Measurements from ENCODE around the gene MDFI.

MDFI gene

GRCh38 chr6:41688256-41688965 lies 50.1 kb downstream of the MDFI start:
- no peak for DNase-seq (ENCODE audit: low read depth)

- peak; percentile 69 for DNase-seq (ENCODE audit: low read depth)
These were observed 51.1 kb downstream of the MDFI start for GRCh38 chr6:41689171-41690008.

DNA sequence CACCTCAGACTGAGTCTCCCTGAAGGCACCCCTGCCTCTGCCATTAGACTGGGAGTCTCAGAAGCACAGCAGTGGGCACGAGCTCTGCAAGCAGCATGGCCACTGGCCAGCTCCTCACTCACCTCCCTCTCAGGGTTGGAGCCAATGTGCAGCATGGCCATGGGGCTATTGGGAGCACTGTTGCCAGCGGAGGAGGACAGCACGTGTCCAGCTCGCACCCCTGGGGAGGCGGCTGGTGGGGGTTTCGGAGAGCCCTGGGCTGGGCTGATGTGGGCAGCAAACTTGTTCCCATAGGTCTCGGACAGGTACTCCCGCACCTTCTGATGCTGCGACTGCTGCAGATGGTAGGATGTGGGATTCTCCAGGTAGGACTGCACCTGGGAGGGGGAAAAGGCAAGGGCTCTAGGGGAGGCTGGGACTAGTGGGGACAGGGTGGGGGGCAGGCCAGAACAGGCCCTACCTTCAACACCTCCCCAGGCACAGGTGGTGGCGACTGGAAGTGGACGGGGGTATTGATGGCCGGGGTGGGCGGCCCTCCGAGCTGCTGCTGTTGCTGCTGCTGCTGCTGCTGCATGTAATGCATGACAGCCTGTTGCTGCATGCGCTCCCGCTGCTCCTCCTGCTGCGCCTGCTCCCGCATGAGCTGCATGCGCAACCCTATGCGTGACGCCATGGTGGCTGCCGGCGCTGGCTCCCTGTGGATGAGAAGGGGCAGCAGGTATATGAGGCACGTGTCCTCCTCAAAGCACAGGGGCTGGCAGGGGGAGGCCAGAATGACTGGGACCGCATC lies 52.5 kb downstream of the MDFI start:
- no peak for DNase-seq (ENCODE audit: low read depth)

- no peak for DNase-seq (ENCODE audit: low read depth)
These were observed 53.3 kb downstream of the MDFI start for GRCh38 chr6:41691426-41692079.

DNA sequence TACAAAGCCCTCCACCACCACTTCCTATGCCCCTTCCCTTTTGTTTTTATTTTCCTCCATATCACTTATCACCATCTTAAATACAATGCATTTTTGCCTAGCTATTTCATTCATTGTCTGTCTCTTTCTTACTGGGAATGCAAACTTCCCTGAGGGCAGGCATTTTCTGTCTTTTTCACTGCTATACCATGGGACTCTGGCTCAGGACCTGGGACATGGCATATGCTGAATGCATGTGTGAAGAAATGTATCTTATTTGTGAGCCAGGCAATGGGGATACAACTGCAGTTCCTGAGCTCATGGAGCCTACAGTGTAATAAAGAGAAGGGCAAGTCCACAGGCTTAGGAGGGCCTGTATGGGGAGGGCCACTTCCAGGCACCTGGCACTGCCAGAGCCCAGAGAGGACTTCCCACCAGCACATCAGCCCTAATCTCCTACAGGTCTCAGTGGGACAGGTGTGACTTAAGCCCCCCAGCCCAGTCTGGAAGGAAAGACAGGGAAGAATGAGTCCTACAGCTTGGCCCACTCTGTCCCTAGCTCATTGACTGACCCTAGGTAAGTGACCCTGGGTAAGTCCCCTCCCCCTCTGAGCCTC lies 53.9 kb downstream of the MDFI start:
- no peak for DNase-seq (ENCODE audit: low read depth)

DNA sequence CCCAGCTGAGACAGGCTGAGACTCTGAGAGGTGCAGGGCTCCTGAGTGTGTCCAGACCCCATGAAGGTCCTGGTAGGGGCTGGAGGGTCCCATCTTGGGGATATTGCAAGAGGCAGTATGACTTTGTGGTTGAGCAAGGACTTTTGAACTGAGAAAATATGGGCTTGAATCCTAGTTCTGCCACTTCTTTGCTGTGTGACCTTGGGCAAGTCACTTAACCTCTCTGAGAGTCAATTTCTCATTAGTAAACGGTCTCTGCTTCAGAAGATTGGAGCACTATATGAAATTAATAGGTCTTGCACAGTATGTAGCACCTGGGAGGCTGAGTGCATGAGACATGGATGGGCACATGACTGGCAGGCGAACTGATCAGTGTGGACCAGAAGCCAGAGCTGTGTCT lies 54.5 kb downstream of the MDFI start:
- no peak for DNase-seq (ENCODE audit: low read depth)

GRCh38 chr6:41693281-41694240 lies 55.3 kb downstream of the MDFI start:
- no peak for DNase-seq (ENCODE audit: low read depth)

DNA sequence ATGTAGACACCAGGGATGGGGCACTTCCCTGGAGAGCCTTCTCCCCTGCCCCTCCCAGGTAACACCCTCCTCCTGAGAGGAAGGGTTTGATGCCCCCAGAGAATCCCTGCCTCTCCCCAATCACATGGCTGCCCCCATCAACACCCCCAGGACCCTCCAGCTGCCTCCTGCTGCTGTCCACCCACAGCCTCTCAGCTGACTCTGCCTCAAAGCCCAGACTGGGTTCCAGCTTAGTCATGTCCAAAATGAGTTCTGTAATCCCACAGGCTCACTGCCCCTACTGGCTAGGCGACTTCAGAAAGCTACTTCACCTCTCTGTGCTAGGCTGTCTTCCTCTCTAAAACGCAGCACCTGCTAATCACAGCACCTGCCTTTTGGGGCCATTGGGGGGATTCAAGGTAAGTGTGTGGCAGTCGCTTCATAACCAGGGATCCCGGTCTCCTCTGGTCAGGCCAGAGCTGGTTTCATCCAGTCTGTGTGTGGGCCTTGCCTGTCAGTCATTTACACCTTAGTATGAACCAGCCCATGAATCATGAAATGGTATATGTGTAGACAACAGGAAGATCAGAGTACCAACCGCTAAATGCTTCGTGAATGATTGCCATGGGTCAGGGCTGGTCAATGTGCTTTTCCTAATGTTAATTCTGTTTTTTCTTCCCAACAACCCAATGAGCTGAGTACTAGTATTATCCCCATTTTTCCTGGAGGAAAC lies 56.7 kb downstream of the MDFI start:
- peak; percentile 42 for DNase-seq (ENCODE audit: low read depth)

- no peak for DNase-seq (ENCODE audit: low read depth)
These were observed 57.6 kb downstream of the MDFI start for GRCh38 chr6:41695825-41696224.

- DNase-seq (ENCODE audit: low read depth) = no peak
These were observed 58.5 kb downstream of the MDFI start for GRCh38 chr6:41696788-41697187.

GRCh38 chr6:41697861-41698781 lies 59.9 kb downstream of the MDFI start:
- peak; percentile 98 for DNase-seq (ENCODE audit: low read depth)

GRCh38 chr6:41699063-41699462 lies 60.8 kb downstream of the MDFI start:
- no peak for DNase-seq (ENCODE audit: low read depth)

DNA sequence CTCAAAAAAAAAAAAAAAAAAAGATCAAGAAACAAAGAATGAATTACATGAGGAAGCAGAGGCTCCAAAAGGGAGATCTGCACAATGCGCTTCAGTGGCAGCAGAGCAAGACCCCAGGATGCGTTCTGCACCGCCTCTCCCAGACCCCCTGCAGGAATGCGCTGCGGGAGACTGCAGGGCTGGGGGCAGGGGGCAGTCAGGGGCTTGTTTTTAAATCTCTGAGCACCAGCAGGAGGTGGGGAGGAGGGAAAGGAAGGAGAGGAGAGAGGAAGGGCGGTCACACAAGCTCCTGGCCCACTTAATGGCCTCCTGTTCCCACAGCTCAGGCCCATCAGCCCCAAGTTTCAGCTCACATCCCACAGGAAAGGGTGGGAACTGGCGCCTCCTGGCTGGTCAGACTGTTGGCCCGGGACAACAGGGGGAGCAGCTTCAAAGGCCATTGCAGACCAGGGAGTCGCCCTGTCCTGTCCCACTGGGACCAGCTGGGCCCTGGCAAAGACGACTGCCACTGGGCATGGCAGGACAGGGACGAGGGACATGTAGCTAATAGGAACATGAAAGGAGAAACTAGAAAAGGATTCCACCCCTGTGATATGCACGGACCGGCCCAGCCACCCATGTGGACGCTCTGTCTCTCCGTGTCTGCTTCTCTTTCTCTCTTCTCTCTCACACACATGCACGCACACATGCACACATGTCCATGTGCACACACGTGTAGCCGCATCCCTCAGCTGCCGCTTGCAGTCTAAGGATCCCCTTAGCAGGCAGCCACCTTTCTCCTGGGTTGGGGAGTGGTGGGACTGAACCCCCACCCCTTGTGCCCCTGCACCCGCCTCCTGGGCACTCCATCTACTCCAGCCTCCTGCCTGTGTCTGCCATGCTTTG lies 62.4 kb downstream of the MDFI start:
- DNase-seq (ENCODE audit: low read depth) = no peak

- no peak for DNase-seq (ENCODE audit: low read depth)
These were observed 63.9 kb downstream of the MDFI start for GRCh38 chr6:41702089-41702745.

DNA sequence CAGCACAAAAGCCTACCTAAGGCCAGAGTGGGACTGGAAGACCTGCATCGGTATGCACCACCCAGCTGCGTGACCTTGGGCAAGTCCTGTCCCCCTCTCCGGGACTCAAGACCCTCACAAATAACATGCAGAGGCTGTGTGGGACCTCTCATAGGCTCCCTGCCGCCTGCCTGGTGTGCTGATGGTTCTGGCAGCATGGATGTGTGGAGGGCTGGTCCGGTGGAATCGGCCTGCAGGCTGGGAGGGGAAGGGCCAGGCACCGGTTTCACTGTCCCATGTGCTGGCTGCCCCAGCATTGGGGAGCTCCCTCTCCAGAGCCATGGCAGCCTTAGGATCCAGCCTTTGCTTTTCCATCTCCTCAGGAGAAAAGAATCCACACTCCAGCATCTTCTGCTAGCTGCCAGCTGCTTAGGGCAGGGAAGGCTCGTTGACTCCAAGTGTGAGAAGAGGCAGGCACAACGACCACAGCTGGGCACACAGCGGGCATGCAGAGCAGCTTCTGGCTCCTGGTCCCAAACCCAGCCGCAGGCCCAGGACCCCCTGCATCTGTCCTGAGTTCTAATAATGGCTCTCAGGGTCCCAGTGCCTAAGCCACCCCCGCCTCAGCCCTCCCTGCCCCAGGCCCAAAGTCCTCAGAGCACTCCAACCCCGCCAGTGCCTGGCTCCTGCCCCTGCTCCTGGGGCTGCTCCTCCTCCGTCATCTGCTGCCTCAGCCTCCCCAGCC lies 64.7 kb downstream of the MDFI start:
- no peak for DNase-seq (ENCODE audit: low read depth)
